SK-N-SH (cell line): ENCODE data around the gene LINGO3.

Experiments
- EZH2phosphoT487 ChIP-seq: fragments of 200-600 bp; sonication (generic); IDR thresholded peaks from 2 replicates; pipeline ENCODE4 v1.6.1; 2017; ENCODE audit warnings: low read depth, mixed run types, mild to moderate bottlenecking, antibody characterized with exemption, moderate library complexity, borderline replicate concordance
- JUND ChIP-seq: IDR thresholded peaks from 2 replicates; pipeline ENCODE4 v1.4.0; 2012
- MXI1 ChIP-seq: IDR thresholded peaks from 2 replicates; pipeline ENCODE4 v1.6.1; 2012; ENCODE audit warnings: mild to moderate bottlenecking, low read depth, low read length, improper control_type of control experiment
- NFIC ChIP-seq: IDR thresholded peaks from 2 replicates; pipeline ENCODE4 v1.4.0; 2012; ENCODE audit warnings: borderline replicate concordance
- POLR2AphosphoS5 ChIP-seq: IDR thresholded peaks from 2 replicates; pipeline ENCODE4 v1.6.1; 2012; ENCODE audit warnings: low read depth, low read length
- TAF1 ChIP-seq: IDR thresholded peaks from 2 replicates; pipeline ENCODE4 v1.6.1; 2012; ENCODE audit warnings: low read depth, mild to moderate bottlenecking, low read length, moderate library complexity, borderline replicate concordance
- YY1 ChIP-seq: IDR thresholded peaks from 2 replicates; pipeline ENCODE4 v1.4.0; 2012; ENCODE audit warnings: low read depth, mild to moderate bottlenecking
- ZBTB33 ChIP-seq: IDR thresholded peaks from 2 replicates; pipeline ENCODE4 v1.4.0; 2012; ENCODE audit warnings: low read depth, borderline replicate concordance
- TF ChIP-seq, protein P1 (sequence below): fragments of 200-600 bp; sonication (generic); IDR thresholded peaks from 2 replicates; pipeline ENCODE4 v1.6.1; 2017; ENCODE audit warnings: antibody characterized with exemption, mild to moderate bottlenecking, moderate library complexity
- TF ChIP-seq, protein P2 (sequence below): fragments of 150-350 bp; IDR thresholded peaks from 2 replicates; pipeline ENCODE4 v1.6.1; 2017; ENCODE audit warnings: antibody characterized with exemption, low read length, low read depth, borderline replicate concordance

- TF ChIP-seq, protein P1, sequence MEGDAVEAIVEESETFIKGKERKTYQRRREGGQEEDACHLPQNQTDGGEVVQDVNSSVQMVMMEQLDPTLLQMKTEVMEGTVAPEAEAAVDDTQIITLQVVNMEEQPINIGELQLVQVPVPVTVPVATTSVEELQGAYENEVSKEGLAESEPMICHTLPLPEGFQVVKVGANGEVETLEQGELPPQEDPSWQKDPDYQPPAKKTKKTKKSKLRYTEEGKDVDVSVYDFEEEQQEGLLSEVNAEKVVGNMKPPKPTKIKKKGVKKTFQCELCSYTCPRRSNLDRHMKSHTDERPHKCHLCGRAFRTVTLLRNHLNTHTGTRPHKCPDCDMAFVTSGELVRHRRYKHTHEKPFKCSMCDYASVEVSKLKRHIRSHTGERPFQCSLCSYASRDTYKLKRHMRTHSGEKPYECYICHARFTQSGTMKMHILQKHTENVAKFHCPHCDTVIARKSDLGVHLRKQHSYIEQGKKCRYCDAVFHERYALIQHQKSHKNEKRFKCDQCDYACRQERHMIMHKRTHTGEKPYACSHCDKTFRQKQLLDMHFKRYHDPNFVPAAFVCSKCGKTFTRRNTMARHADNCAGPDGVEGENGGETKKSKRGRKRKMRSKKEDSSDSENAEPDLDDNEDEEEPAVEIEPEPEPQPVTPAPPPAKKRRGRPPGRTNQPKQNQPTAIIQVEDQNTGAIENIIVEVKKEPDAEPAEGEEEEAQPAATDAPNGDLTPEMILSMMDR, result no peak
- no peak for TF ChIP-seq TAF1
- TF ChIP-seq MXI1, result no peak
- TF ChIP-seq JUND, result no peak
- no peak for TF ChIP-seq POLR2AphosphoS5
- TF ChIP-seq, protein P2, sequence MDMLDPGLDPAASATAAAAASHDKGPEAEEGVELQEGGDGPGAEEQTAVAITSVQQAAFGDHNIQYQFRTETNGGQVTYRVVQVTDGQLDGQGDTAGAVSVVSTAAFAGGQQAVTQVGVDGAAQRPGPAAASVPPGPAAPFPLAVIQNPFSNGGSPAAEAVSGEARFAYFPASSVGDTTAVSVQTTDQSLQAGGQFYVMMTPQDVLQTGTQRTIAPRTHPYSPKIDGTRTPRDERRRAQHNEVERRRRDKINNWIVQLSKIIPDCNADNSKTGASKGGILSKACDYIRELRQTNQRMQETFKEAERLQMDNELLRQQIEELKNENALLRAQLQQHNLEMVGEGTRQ, result no peak
- no peak for TF ChIP-seq YY1
- no peak for TF ChIP-seq ZBTB33
- no peak for TF ChIP-seq EZH2phosphoT487
- TF ChIP-seq NFIC, result no peak
Measured at GRCh38 chr19:2300533-2300932, 7.4 kb downstream of the LINGO3 start.
